GM12801 (cell line): ENCODE results near the gene ERCC8.

ENCODE experiments used
- TF ChIP-seq, protein P1 (sequence below): IDR thresholded peaks from one replicate; pipeline ENCODE4 v1.5.1; 2011; ENCODE audit warnings: control low read depth; ENCODE audit not compliant: insufficient read length; ENCODE audit errors: extremely low read depth

ERCC8 gene

DNA sequence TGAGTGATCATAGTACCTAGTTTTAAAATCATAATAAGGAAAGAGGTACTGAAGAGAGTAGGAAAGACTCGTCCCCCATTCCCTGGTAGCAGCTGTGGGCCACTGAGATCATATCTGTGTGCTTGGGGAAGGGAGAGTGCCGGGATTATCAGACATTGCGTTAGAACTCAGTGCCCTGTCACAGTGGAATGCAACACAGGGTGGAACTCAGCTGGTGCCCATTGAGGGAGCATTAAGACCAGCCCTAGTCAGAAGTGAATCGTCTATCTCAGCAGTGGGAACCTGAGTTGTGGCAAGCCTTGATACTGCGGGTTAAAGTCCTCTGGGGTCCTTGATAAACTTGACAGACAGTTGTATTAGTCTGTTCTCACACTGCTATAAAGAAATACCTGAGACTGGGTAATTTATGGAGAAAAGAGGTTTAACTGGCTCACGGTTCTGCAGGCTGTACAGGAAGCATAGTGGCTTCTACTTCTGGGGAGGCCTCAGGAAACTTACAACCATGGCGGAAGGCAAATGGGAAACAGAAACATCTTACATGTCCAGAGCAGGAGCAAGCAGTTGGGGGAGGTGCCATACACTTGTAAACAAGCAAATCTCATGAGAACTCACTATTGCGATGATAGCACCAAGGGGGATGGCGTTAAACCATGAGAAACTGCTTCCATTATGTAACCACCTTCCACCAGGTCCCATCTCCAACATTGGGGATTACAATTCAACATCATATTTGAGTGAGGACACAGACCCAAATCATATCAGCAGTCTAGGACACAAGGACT lies 33.3 kb upstream of the ERCC8 start:
- TF ChIP-seq, protein P1, sequence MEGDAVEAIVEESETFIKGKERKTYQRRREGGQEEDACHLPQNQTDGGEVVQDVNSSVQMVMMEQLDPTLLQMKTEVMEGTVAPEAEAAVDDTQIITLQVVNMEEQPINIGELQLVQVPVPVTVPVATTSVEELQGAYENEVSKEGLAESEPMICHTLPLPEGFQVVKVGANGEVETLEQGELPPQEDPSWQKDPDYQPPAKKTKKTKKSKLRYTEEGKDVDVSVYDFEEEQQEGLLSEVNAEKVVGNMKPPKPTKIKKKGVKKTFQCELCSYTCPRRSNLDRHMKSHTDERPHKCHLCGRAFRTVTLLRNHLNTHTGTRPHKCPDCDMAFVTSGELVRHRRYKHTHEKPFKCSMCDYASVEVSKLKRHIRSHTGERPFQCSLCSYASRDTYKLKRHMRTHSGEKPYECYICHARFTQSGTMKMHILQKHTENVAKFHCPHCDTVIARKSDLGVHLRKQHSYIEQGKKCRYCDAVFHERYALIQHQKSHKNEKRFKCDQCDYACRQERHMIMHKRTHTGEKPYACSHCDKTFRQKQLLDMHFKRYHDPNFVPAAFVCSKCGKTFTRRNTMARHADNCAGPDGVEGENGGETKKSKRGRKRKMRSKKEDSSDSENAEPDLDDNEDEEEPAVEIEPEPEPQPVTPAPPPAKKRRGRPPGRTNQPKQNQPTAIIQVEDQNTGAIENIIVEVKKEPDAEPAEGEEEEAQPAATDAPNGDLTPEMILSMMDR: no peak

DNA sequence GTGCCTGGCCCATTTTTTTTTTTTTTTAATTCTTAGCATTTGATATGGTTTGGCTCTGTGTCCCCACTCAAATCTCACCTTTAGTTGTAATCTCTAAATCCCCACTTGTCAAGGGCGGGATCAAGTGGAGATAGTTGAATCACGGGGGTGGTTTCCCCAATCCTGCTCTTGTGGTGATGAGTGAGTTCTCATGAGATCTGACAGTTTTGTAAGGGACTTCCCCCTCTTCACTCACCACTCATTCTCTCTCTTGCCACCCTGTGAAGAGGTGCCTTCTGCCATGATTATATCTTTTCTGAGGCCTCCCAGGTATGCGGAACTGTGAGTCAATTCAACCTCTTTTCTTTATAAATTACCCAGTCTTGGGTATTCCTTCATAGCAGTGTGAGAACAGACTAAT lies 27.4 kb upstream of the ERCC8 start:
- TF ChIP-seq, protein P1: no peak

DNA sequence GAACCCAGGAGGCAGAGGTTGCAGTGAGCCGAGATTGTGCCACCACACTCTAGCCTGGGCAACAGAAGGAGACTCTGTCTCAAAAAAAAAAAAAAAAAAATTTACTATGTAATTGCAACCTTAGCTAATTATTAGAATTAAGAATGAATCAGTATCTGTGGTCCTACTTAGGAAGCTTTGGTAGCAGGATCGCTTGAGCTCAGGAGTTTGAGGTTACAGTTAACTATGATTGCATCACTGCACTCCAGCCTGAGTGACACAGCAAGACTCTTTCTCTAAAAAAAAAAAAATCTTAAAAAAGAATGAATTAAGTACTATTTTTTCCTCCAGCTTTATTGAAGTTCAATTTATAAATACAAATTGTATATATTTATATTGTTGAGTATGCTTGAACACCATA lies 16.8 kb upstream of the ERCC8 start:
- TF ChIP-seq, protein P1: no peak

DNA sequence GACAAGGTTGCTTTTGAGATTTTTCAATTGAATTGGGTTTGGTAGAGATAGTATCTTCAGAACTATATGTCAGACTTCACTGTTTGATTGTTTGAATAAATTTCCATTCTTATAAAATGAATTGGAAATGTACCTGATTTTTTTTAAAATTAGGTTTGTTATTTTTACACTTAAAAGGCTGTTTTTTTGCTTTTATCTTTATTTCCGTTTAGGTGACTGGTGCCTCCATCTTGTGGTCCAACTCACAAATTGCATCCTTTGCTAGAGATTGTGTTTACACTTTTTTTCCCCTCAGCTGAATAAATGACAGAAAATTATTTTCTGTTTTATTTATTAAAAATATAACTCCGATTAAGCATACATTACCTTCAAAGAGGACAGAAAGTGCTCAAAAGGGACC lies 15.7 kb upstream of the ERCC8 start:
- TF ChIP-seq, protein P1: no peak

DNA sequence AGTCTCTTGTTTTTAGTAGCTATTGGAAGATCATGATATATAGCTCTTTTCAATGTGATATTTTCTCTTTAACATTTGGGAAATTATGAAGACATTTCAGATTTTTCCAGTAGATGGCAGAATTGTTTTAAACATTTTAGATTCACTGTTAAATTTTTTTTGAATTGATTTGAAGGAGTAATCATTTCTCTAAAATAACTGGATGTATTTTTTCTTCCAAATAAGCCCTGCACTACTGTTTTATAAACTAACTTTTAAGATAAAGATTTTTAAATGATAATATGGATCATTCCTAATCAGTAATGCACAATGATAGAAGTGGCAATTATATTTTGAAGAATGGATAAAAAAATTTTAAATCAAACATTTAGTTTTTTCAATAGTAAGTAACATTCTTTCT lies 14.3 kb upstream of the ERCC8 start:
- TF ChIP-seq, protein P1: no peak

DNA sequence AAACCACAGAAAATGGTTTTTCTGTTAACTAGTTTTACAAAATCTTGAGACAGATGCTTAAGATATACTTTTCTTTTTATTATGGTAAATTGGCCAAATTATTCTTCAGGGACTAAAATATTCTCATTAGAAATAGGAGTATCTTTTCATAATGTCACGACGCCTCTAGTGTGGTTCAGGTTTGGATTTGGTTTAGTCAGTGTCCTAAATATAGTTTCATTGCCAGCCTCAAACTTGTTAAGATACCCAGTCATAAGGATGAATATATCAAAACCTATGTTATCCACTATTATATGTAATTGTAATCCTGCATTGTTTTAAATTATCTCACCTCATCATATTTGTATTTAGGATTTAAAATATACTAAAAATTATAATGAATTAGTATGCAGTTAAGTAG lies 13.8 kb upstream of the ERCC8 start:
- TF ChIP-seq, protein P1: no peak

DNA sequence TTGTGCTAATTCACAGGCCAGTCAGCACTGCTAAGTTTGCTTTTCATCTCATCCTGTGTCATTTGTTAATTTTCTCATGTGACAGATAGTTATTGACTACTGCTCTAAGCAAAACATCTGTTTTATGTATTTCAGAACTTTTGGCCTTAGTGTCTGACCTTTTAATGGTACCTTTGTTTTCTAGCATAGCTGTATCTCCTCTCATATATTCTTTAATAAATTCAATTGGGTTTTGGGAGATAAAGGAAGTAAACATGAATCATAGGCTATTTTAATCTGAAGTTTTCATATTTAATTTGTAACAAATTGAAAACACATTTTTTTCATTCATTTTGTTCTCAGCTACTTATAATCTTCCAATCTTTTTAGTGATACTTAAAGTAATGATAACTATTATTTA lies 13.2 kb upstream of the ERCC8 start:
- TF ChIP-seq, protein P1: no peak
